A172 (cell line): ENCODE data around the gene BAHD1. TPM values are rescaled to one million over a fixed set of nuclear protein-coding genes. Genes with fewer than 3 reads are reported as not detected.

ENCODE experiments used
- DNase-seq: peaks from one replicate; pipeline ENCODE4 v3.0.0-alpha.2; 2015; ENCODE audit warnings: low spot score
- total RNA-seq: library from RNA; depleted of rRNA; stranded (reverse); fragments of >200 nt; shearing (Covaris generic); gene quantifications from 2 replicates; pipeline ENCODE4 v1.2.3, GENCODE V29; 2014

The BAHD1 gene
- total RNA-seq, 1 experiment from 2014 or later = 14.0 TPM

GRCh38 chr15:40424483-40425115, 16.2 kb upstream of the BAHD1 start:
- no peak for DNase-seq

GRCh38 chr15:40425681-40426080, 15.1 kb upstream of the BAHD1 start:
- no peak for DNase-seq

GRCh38 chr15:40427188-40427587, 13.6 kb upstream of the BAHD1 start:
- DNase-seq = no peak

GRCh38 chr15:40428185-40428584, 12.6 kb upstream of the BAHD1 start:
- no peak for DNase-seq

- no peak for DNase-seq
Measured at GRCh38 chr15:40429068-40429710, 11.6 kb upstream of the BAHD1 start.

GRCh38 chr15:40430271-40430805, 10.4 kb upstream of the BAHD1 start:
- peak; percentile 76 for DNase-seq

GRCh38 chr15:40435023-40435709, 5.6 kb upstream of the BAHD1 start:
- DNase-seq = no peak

GRCh38 chr15:40435710-40436089, 5.1 kb upstream of the BAHD1 start:
- DNase-seq = no peak

GRCh38 chr15:40436116-40436891, 4.4 kb upstream of the BAHD1 start:
- DNase-seq = no peak

GRCh38 chr15:40436892-40437751, 3.6 kb upstream of the BAHD1 start:
- no peak for DNase-seq

GRCh38 chr15:40437752-40438687, 2.7 kb upstream of the BAHD1 start:
- no peak for DNase-seq

- no peak for DNase-seq
Measured at GRCh38 chr15:40438712-40439111, 2.0 kb upstream of the BAHD1 start.

GRCh38 chr15:40439461-40439959, 1.2 kb upstream of the BAHD1 start:
- peak; percentile 10 for DNase-seq

GRCh38 chr15:40439960-40440742, 602 bp upstream of the BAHD1 start:
- DNase-seq = no peak

GRCh38 chr15:40441565-40442531, 1.1 kb downstream of the BAHD1 start:
- no peak for DNase-seq

- DNase-seq = no peak
Measured at GRCh38 chr15:40443255-40443654, 2.5 kb downstream of the BAHD1 start.

- no peak for DNase-seq
Measured at GRCh38 chr15:40443846-40444245, 3.1 kb downstream of the BAHD1 start.

- no peak for DNase-seq
Measured at GRCh38 chr15:40444736-40445135, 4.0 kb downstream of the BAHD1 start.
